Neuron (in vitro differentiated cells): ENCODE data around the gene COL20A1.
A peak's percentile ranks its signal among the peaks of the same experiment; 100 is the strongest.

ENCODE experiments used
- H2AFZ ChIP-seq: one replicate; pipeline ENCODE4 v1.6.1; 2013; ENCODE audit warnings: low read depth, mild to moderate bottlenecking, inconsistent platforms, low read length, moderate library complexity
- H3K27me3 ChIP-seq: one replicate; pipeline ENCODE4 v1.6.1; 2013; ENCODE audit warnings: low read length; ENCODE audit not compliant: insufficient read depth
- H3K36me3 ChIP-seq: one replicate; pipeline ENCODE4 v1.6.1; 2013; ENCODE audit warnings: low read length; ENCODE audit not compliant: insufficient read depth
- H3K4me1 ChIP-seq: one replicate; pipeline ENCODE4 v1.6.1; 2013; ENCODE audit warnings: low read length; ENCODE audit not compliant: insufficient read depth
- H3K4me3 ChIP-seq: 2 replicates; pipeline ENCODE4 v1.5.1; 2013; ENCODE audit warnings: mild to moderate bottlenecking, low read length, moderate library complexity
- H3K9me3 ChIP-seq: one replicate; pipeline ENCODE4 v1.6.1; 2013; ENCODE audit warnings: low read length

COL20A1 gene

GRCh38 chr20:63359937-63360849, 67.2 kb downstream of the COL20A1 start:
- Histone ChIP-seq H3K36me3 (no peaks in the 10 kb centered on the region), H2AFZ (no peak overlapping the region), H3K4me1 (peaks cover 31% of the 10 kb centered on the region), H3K9me3 (no peaks in the 10 kb centered on the region), H3K4me3 (peak overlapping the region; percentile 35), H3K27me3 (peaks cover 43% of the 10 kb centered on the region)

- peak within 1 kb of the TSS; percentile 35 for H3K4me3 ChIP-seq
Measured at GRCh38 chr20:63360850-63361518, 68.0 kb downstream of the COL20A1 start, which contains the start of gene CHRNA4. Gene CHRNA4, minus strand, starts transcription at chr20:63361349. Its CDS starts 184 bp downstream, at chr20:63361165.

GRCh38 chr20:63361519-63362435, 68.8 kb downstream of the COL20A1 start:
- Histone ChIP-seq H3K9me3 (no peaks in the 10 kb centered on the region), H3K36me3 (no peaks in the 10 kb centered on the region), H3K4me1 (peaks cover 36% of the 10 kb centered on the region), H3K4me3 (no peak overlapping the region), H2AFZ (no peak overlapping the region), H3K27me3 (peaks cover 47% of the 10 kb centered on the region)

More at GRCh38 chr20:63360850-63361518, 68.0 kb downstream of the COL20A1 start, which contains the start of gene CHRNA4:
- Histone ChIP-seq H3K4me1 (peaks cover 31% of the 10 kb centered on the region), H3K27me3 (peaks cover 43% of the 10 kb centered on the region), H2AFZ (no peak within 1 kb of the TSS), H3K9me3 (no peaks in the 10 kb centered on the region), H3K36me3 (no peaks in the 10 kb centered on the region)

GRCh38 chr20:63362436-63363009, 69.5 kb downstream of the COL20A1 start:
- Histone ChIP-seq H3K4me1 (peaks cover 44% of the 10 kb centered on the region), H3K4me3 (no peak overlapping the region), H3K9me3 (no peaks in the 10 kb centered on the region), H3K36me3 (no peaks in the 10 kb centered on the region), H3K27me3 (peaks cover 49% of the 10 kb centered on the region), H2AFZ (no peak overlapping the region)

- H3K27me3 ChIP-seq: peaks cover 42% of the 10 kb centered on the region
- no peaks in the 10 kb centered on the region for H3K36me3 ChIP-seq
- peaks cover 50% of the 10 kb centered on the region for H3K4me1 ChIP-seq
- H2AFZ ChIP-seq: no peak overlapping the region
- H3K4me3 ChIP-seq: no peak overlapping the region
- no peaks in the 10 kb centered on the region for H3K9me3 ChIP-seq
Measured at GRCh38 chr20:63363013-63363957, 70.3 kb downstream of the COL20A1 start.

GRCh38 chr20:63363981-63364561, 71.1 kb downstream of the COL20A1 start:
- Histone ChIP-seq H2AFZ (no peak overlapping the region), H3K27me3 (peaks cover 39% of the 10 kb centered on the region), H3K4me1 (peaks cover 56% of the 10 kb centered on the region), H3K4me3 (no peak overlapping the region), H3K9me3 (no peaks in the 10 kb centered on the region), H3K36me3 (no peaks in the 10 kb centered on the region)

- Histone ChIP-seq H3K4me1 (peaks cover 56% of the 10 kb centered on the region), H2AFZ (no peak overlapping the region), H3K4me3 (no peak overlapping the region), H3K36me3 (no peaks in the 10 kb centered on the region), H3K9me3 (no peaks in the 10 kb centered on the region), H3K27me3 (peaks cover 30% of the 10 kb centered on the region)
Measured at GRCh38 chr20:63364801-63365585, 72.0 kb downstream of the COL20A1 start.

- peaks cover 22% of the 10 kb centered on the region for H3K27me3 ChIP-seq
- H2AFZ ChIP-seq: no peak overlapping the region
- H3K4me1 ChIP-seq: peaks cover 51% of the 10 kb centered on the region
- no peak overlapping the region for H3K4me3 ChIP-seq
- no peaks in the 10 kb centered on the region for H3K9me3 ChIP-seq
- no peaks in the 10 kb centered on the region for H3K36me3 ChIP-seq
Measured at GRCh38 chr20:63365601-63366389, 72.8 kb downstream of the COL20A1 start.

- no peaks in the 10 kb centered on the region for H3K9me3 ChIP-seq
- H3K4me1 ChIP-seq: peaks cover 48% of the 10 kb centered on the region
- peaks cover 20% of the 10 kb centered on the region for H3K27me3 ChIP-seq
- no peak overlapping the region for H3K4me3 ChIP-seq
- no peaks in the 10 kb centered on the region for H3K36me3 ChIP-seq
- no peak overlapping the region for H2AFZ ChIP-seq
Measured at GRCh38 chr20:63366390-63367365, 73.7 kb downstream of the COL20A1 start.
